Astrocyte (in vitro differentiated cells and primary cell): ENCODE results near the gene CLCN1. TPM values are rescaled to one million over a fixed set of nuclear protein-coding genes. Genes with fewer than 3 reads are reported as not detected.

Experiments
- DNase-seq: peaks from one replicate; pipeline ENCODE4 v3.0.0-alpha.2; 2010; ENCODE audit warnings: low read depth
- FAIRE-seq: peaks from 2 replicates; lab custom pipeline; 2011; peaks lifted over from hg19 to GRCh38; lab: Jason Lieb, UNC
- H2AFZ ChIP-seq: 2 replicates; pipeline ENCODE4 v1.6.0; 2012; ENCODE audit warnings: low read depth, low read length, inconsistent platforms
- H3K27ac ChIP-seq: 2 replicates; pipeline ENCODE4 v1.5.1; 2011; ENCODE audit warnings: low read depth, low read length, inconsistent platforms
- H3K27me3 ChIP-seq: 2 replicates; pipeline ENCODE4 v1.6.0; 2011; ENCODE audit warnings: low read length, inconsistent platforms; ENCODE audit not compliant: insufficient read depth
- H3K36me3 ChIP-seq: 2 replicates; pipeline ENCODE4 v1.5.1; 2011; ENCODE audit warnings: low read length, inconsistent platforms; ENCODE audit not compliant: insufficient read depth
- H3K4me1 ChIP-seq: 2 replicates; pipeline ENCODE4 v1.5.1; 2011; ENCODE audit warnings: low read length, inconsistent platforms; ENCODE audit not compliant: insufficient read depth
- H3K4me2 ChIP-seq: 2 replicates; pipeline ENCODE4 v1.6.0; 2012; ENCODE audit warnings: low read length, inconsistent platforms
- H3K4me3 ChIP-seq: 2 replicates; pipeline ENCODE4 v1.5.1; 2011; ENCODE audit warnings: low read depth, mild to moderate bottlenecking, low read length, inconsistent platforms; ENCODE audit not compliant: insufficient read depth
- H3K79me2 ChIP-seq: 2 replicates; pipeline ENCODE4 v1.6.0; 2012; ENCODE audit warnings: mild to moderate bottlenecking, low read length, inconsistent platforms; ENCODE audit not compliant: insufficient read depth
- H3K9ac ChIP-seq: 2 replicates; pipeline ENCODE4 v1.6.0; 2012; ENCODE audit warnings: mild to moderate bottlenecking, low read length, inconsistent platforms
- H3K9me3 ChIP-seq: 2 replicates; pipeline ENCODE4 v1.5.1; 2012; ENCODE audit warnings: low read depth, mild to moderate bottlenecking, low read length, inconsistent platforms; ENCODE audit not compliant: insufficient read depth
- H4K20me1 ChIP-seq: 2 replicates; pipeline ENCODE4 v1.6.0; 2012; ENCODE audit warnings: low read length, inconsistent platforms; ENCODE audit not compliant: insufficient read depth
- H3K27ac Mint-ChIP-seq: one replicate; pipeline ENCODE4 v1.8.0; 2021; ENCODE audit warnings: mild to moderate bottlenecking, mixed read lengths; ENCODE audit not compliant: unreplicated experiment
- H3K27me3 Mint-ChIP-seq: one replicate; pipeline ENCODE4 v1.8.0; 2021; ENCODE audit warnings: low read depth, mixed read lengths; ENCODE audit not compliant: unreplicated experiment
- H3K36me3 Mint-ChIP-seq: one replicate; pipeline ENCODE4 v1.8.0; 2021; ENCODE audit warnings: low read depth, mixed read lengths; ENCODE audit not compliant: unreplicated experiment
- H3K4me1 Mint-ChIP-seq: one replicate; pipeline ENCODE4 v1.8.0; 2021; ENCODE audit warnings: low read depth, mixed read lengths; ENCODE audit not compliant: unreplicated experiment
- H3K4me3 Mint-ChIP-seq: one replicate; pipeline ENCODE4 v1.8.0; 2021; ENCODE audit warnings: mild to moderate bottlenecking, moderate library complexity, mixed read lengths; ENCODE audit not compliant: unreplicated experiment
- H3K9me3 Mint-ChIP-seq: one replicate; pipeline ENCODE4 v1.8.0; 2021; ENCODE audit warnings: mild to moderate bottlenecking, mixed read lengths; ENCODE audit not compliant: unreplicated experiment
- EZH2 ChIP-seq: IDR thresholded peaks from 2 replicates; pipeline ENCODE4 v1.6.1; 2012; ENCODE audit warnings: mild to moderate bottlenecking, low read length, inconsistent platforms; ENCODE audit not compliant: insufficient read depth
- total RNA-seq: library from RNA; stranded (reverse); gene quantifications from 2 replicates; pipeline ENCODE4 v1.2.1, GENCODE V29; 2021
- TF ChIP-seq, protein P1 (sequence below): IDR thresholded peaks from 2 replicates; pipeline ENCODE4 v1.5.1; 2011; ENCODE audit warnings: low read depth, mild to moderate bottlenecking, inconsistent platforms, low read length, moderate library complexity; ENCODE audit not compliant: insufficient read depth

CLCN1 gene
- total RNA-seq, 1 donor from 2014 or later: not detected

- FAIRE-seq (no peak), DNase-seq (no peak)
- no peak overlapping the region for H3K4me2 ChIP-seq
- Mint-ChIP-seq H3K27ac (no peak overlapping the region), H3K4me1 (no peaks in the 10 kb centered on the region), H3K27me3 (peaks cover 34% of the 10 kb centered on the region), H3K9me3 (no peaks in the 10 kb centered on the region), H3K4me3 (no peak overlapping the region), H3K36me3 (peaks cover 2% of the 10 kb centered on the region)
- TF ChIP-seq EZH2: no peak
- TF ChIP-seq, protein P1, sequence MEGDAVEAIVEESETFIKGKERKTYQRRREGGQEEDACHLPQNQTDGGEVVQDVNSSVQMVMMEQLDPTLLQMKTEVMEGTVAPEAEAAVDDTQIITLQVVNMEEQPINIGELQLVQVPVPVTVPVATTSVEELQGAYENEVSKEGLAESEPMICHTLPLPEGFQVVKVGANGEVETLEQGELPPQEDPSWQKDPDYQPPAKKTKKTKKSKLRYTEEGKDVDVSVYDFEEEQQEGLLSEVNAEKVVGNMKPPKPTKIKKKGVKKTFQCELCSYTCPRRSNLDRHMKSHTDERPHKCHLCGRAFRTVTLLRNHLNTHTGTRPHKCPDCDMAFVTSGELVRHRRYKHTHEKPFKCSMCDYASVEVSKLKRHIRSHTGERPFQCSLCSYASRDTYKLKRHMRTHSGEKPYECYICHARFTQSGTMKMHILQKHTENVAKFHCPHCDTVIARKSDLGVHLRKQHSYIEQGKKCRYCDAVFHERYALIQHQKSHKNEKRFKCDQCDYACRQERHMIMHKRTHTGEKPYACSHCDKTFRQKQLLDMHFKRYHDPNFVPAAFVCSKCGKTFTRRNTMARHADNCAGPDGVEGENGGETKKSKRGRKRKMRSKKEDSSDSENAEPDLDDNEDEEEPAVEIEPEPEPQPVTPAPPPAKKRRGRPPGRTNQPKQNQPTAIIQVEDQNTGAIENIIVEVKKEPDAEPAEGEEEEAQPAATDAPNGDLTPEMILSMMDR: no peak
- H4K20me1 ChIP-seq: no peaks in the 10 kb centered on the region
- H3K9ac ChIP-seq: no peak overlapping the region
- no peak overlapping the region for H3K27ac ChIP-seq
- H3K9me3 ChIP-seq: no peaks in the 10 kb centered on the region
- no peak overlapping the region for H3K4me3 ChIP-seq
- H3K36me3 ChIP-seq: no peaks in the 10 kb centered on the region
- no peaks in the 10 kb centered on the region for H3K79me2 ChIP-seq
- no peaks in the 10 kb centered on the region for H3K4me1 ChIP-seq
- no peaks in the 10 kb centered on the region for H3K27me3 ChIP-seq
- no peak overlapping the region for H2AFZ ChIP-seq
Observed at GRCh38 chr7:143316492-143316891, 581 bp downstream of the CLCN1 start.

DNA sequence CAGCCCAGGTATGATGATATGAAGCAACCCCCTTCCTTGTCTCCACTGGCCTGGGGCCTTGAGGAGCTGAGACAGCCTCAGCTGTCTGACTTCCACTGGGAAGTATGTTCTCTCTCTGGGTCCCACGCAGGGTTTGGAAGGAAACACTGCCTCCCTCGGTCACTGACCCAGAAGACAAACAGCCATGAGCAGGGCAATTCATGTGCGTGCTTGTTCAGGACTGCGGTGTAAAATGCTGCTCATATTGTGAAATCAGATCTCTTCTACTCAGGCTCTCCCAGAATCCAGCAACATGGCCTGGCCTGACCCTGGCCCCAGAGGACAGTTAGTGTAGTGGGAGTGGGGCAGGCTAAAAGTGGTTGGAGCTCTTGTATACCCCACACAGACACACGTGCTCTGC is 2.8 kb downstream of the CLCN1 start:
- Histone ChIP-seq H3K9me3 (no peaks in the 10 kb centered on the region), H3K9ac (no peak overlapping the region), H3K36me3 (no peaks in the 10 kb centered on the region), H3K4me3 (no peak overlapping the region), H3K27ac (no peak overlapping the region), H4K20me1 (no peaks in the 10 kb centered on the region), H3K27me3 (no peaks in the 10 kb centered on the region), H3K79me2 (no peaks in the 10 kb centered on the region), H3K4me2 (no peak overlapping the region), H2AFZ (no peak overlapping the region), H3K4me1 (no peaks in the 10 kb centered on the region)
- no peaks in the 10 kb centered on the region for H3K9me3 Mint-ChIP-seq
- DNase-seq: no peak
- no peak overlapping the region for H3K4me3 Mint-ChIP-seq
- FAIRE-seq: no peak
- H3K36me3 Mint-ChIP-seq: peaks cover 2% of the 10 kb centered on the region
- peaks cover 39% of the 10 kb centered on the region for H3K27me3 Mint-ChIP-seq
- no peaks in the 10 kb centered on the region for H3K4me1 Mint-ChIP-seq
- no peak overlapping the region for H3K27ac Mint-ChIP-seq
- TF ChIP-seq, protein P1: no peak
- TF ChIP-seq EZH2: no peak

GRCh38 chr7:143320620-143321019 is 4.7 kb downstream of the CLCN1 start:
- no peak for TF ChIP-seq EZH2
- TF ChIP-seq, protein P1: no peak
- no peaks in the 10 kb centered on the region for H3K27me3 ChIP-seq
- no peak overlapping the region for H3K9ac ChIP-seq
- DNase-seq (no peak), FAIRE-seq (no peak)
- no peaks in the 10 kb centered on the region for H3K4me1 ChIP-seq
- no peaks in the 10 kb centered on the region for H3K36me3 ChIP-seq
- H3K9me3 ChIP-seq: no peaks in the 10 kb centered on the region
- H3K4me1 Mint-ChIP-seq: no peaks in the 10 kb centered on the region
- H3K4me2 ChIP-seq: no peak overlapping the region
- H3K4me3 Mint-ChIP-seq: no peak overlapping the region
- no peak overlapping the region for H3K27ac ChIP-seq
- H2AFZ ChIP-seq: no peak overlapping the region
- H3K27me3 Mint-ChIP-seq: peaks cover 33% of the 10 kb centered on the region
- H3K4me3 ChIP-seq: no peak overlapping the region
- H3K27ac Mint-ChIP-seq: no peak overlapping the region
- H3K79me2 ChIP-seq: no peaks in the 10 kb centered on the region
- H3K9me3 Mint-ChIP-seq: no peaks in the 10 kb centered on the region
- peaks cover 2% of the 10 kb centered on the region for H3K36me3 Mint-ChIP-seq
- H4K20me1 ChIP-seq: no peaks in the 10 kb centered on the region
